Stimulated activated CD8-positive, alpha-beta memory T cell treated with anti-CD3 and anti-CD28 coated beads, Interleukin-4, amount 100 ng/mL, for 1 hour (primary cell): ENCODE results near the gene PLAAT2.
"Not testable (repeated sequence)": the region's sequence is repeated elsewhere in the genome, so short reads cannot be mapped to it uniquely, and the experiment has no call there.

Source experiments
- DNase-seq, 2 donors: peaks; one replicate each; pipeline ENCODE4 v3.0.0-alpha.2; 2020; ENCODE audit warnings: low read depth in 2 of 2, low spot score in 1 of 2

The PLAAT2 gene

DNA sequence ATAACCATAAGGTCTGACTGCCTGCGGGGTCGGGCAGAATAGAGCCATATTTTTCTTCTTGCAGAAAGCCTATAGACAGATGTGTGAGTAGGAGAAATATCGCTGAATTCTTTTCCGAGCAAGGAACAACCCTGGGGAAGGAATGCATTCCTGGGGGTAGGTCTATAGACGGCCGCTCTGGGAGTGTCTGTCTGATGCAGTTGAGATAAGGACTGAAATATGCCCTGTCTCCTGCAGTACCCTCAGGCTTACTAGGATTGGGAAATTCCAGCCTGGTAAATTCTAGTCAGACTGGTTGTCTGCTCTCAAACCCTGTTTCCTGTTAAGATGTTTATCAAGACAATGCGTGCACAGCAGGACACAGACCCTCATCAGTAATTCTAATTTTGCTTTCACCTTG lies 18.0 kb upstream of the PLAAT2 start:
- not testable (repeated sequence) for DNase-seq

DNA sequence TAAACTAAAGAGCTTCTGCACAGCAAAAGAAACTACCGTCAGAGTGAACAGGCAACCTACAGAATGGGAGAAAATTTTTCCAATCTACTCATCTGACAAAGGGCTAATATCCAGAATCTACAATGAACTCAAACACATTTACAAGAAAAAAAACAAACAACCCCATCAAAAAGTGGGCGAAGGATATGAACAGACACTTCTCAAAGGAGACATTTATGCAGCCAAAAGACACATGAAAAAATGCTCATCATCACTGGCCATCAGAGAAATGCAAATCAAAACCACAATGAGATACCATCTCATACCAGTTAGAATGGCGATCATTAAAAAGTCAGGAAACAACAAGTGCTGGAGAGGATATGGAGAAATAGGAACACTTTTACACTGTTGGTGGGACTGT lies 15.7 kb upstream of the PLAAT2 start:
- not testable (repeated sequence) for DNase-seq

DNA sequence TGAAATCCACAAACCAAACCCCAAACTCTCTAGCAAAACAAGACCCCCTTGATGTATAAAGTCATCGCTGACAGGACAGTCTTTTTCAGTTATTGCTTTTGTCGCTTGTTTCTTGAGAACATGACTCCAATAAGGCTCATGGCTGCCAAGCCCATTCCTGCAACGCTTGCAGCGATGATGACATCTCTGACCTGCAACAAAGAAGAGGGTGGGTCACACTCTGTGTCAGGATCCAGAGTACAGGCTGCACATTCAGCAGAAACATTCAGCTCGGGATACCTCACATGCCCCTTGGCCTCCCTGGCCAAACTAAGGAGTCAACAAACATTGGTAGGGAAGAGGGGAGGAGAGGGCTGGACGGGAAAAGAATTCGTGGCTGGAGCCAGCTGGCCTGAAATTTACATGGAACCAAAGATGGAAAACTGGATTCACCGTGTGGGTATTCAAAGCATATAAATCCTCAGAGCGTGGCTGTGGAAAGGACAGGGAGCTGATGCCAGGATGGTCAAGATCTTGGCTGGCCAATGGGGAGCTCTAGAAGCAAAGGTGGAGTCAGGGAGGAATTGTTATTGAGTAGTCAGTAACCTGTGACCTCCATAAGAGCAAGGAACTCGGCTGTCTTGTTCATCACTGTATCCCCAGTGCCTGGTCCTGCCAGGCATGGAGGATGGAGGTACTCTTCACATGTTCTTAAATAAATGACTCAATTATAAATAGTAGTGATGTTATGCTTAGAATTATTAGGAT lies 11.8 kb upstream of the PLAAT2 start:
- DNase-seq, result no peak

DNA sequence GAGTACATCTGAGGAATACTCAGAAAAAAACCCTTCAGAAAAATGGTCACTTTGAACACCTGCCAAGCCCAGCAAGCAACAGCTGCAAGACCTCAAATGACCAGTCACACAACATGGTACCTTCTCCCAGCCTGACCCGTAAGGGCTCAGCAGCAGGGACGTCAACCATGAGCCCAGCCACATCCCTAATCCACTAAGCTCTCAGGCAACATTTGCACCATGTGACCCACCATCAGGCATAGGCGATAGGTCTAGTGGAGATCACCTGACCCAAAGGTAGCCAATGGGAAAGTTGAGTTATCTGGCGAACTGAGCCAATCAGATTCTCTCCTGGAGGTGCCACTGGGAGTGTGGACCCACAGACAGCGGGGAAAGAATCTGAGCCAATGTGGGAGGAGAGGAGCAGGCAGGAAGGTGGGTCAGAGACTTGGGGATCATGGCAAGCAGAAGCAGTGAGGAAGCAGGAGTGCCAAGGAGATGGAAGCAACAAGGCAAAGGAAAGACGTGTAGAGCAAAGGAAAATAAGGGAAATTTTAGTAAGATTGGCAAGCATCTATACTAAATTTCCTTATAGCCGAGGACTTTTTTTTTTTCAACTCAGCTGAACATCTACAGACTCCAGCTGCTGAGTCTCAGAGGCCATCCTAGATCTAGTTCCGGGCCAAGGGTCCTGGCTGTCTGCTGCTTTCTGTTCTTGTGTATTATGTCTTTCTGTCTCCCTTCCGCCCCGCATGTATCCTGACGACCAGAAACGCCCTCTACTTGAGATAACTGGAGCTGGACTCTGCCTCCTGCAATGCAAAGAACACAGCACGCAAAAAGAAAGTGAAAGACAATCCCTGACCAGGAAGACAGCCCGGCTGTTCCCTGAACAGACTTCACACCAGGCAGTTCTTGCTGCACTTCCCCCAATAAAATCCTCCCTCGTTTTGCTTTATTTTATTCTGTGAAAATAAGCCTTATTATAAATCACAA lies 11.0 kb upstream of the PLAAT2 start:
- DNase-seq, result no peak

DNA sequence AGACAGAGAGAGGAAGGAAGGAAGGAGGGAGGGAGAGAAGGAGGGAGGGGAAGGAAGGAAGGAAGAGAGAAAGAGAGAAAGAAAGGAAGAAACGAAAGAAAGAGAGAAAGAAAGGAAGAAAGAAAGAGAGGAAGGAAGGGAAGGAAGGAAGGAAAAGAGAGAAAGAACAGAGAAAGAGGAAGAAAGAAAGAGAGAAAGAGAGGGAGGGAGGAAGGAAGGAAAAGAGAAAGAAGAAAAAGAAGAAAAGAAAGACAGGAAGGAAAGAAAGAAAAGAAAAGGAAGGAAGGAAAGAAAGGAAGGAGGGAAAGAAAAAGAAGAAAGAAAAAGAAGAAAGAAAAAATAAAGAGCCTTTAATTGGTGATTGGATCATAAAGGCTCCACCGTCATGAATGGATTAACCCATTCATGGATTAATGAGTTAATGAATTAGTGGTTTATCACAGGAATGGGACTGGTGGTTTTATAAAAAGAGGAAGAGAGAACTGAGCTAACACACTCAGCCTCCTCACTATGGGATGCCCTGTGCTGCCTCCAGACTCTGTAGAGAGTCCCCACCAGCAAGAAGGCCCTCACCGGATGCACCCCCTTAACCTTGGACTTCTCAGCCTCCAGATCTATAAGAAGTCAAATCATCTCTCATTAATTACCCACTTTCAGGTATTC lies 9.0 kb upstream of the PLAAT2 start:
- DNase-seq, result no peak

DNA sequence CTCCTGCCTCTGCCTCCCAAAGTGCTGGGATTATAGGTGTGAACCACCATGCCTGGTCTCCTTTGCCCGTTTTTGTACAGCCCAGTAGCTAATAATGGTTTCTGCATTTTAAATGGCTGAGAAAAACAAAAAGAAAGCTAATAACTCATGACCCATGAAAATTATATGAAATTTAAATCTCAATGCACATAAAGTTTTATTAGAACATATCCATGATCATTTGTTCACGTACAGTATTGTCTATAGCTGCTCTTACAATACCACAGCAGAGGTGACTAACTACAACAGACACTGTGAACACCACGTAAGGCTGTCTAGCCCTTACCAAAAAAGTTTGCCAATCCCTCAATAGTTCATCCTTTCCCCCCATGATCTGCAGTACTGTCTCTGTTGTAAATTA lies 6.4 kb upstream of the PLAAT2 start:
- DNase-seq, result no peak

DNA sequence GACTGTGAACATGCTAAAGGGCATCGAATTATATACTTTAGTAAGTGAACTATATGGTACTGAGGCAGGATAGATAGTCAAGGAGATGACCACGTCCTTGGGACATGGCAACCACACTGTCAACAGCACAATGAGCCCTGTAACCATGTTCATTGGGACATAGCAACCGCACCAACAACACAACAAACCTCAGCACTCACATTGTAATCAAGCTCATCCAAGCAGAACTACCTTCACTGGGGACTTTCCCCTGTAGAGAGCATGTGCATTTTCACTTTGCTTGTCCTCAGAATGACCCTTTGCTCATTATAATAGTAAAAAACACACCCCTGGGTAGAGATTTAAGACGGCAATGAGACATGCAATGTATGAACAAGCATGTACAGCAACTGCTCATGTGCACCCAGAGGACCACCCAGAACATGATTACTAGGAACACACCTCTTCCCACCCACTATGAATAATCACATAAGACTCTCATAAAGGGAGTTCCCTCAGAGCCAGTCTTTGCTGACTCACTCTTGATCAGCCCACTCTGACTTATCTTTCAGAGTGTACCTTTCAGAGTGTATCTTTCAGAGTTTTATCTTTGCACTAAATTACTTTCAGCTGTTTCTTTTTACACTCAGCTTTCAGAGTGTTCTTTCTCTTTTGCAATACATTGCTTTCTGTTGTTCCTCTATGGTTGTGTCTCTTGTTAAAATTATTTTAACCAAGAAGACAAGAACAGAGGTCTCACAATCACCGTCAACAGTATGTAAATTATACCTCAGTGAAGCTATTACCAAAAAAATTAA lies 4.1 kb upstream of the PLAAT2 start:
- peak in 1 of 2 donors; percentile 41 for DNase-seq

DNA sequence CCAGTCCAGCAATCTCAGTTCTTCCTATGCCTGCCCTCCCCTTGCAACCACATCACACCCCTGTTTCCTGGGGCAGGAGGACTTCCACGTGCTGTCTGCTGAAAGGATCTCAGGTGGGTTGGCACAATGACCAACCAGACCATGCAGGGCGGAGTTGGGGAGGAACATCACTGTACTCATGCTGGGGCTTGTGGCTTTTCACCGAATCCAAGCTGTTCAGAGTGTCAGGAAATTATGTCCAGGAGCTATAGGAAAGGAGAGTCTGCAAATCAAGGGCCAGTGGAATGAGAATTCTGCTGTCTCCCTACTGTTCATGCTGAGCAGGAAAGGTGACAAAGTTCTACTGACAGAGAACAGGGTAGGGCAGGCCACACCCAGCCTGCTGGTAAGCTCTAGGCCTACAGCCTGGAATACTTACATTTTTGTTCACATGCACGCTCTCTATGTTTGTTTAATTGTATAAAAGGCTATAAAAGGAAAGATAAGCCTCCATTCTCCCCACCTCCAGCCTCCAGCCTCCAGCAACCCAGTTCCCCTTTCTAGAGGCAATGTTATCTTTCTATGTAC lies 1.7 kb upstream of the PLAAT2 start:
- no peak for DNase-seq

DNA sequence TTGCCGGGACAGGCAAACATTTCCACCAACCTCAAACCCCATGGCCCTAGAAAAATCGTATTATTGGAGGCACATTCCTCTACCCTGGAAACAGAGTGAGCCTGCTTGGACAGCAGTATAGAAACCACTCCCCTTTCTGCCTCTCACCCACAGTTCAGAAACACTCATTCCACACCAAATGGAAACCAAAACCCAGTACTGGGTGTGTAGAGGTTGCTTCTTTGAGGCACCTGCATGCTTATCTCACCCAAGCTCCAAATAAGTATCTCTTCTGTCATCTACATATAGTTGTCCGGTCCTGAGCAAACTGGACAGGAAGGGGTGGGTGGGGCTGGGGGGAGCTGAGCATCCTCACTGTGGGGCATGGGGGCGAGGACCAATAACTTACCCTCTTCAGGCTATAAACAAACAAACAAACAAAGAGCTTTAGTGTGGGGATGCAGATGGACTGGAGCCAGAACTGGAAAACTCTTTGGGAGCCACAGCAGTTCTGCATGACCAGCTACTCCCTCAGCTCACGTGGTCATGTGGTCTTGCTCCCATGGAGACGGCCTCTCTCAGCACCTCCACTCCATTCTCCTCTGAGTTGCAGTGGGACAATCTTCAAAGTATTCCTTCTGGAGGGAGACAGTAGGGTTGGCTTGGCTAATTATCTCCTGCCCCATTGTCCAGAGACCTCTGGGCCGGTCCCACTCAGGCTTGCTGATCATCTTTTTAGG lies 1.0 kb upstream of the PLAAT2 start:
- no peak for DNase-seq

DNA sequence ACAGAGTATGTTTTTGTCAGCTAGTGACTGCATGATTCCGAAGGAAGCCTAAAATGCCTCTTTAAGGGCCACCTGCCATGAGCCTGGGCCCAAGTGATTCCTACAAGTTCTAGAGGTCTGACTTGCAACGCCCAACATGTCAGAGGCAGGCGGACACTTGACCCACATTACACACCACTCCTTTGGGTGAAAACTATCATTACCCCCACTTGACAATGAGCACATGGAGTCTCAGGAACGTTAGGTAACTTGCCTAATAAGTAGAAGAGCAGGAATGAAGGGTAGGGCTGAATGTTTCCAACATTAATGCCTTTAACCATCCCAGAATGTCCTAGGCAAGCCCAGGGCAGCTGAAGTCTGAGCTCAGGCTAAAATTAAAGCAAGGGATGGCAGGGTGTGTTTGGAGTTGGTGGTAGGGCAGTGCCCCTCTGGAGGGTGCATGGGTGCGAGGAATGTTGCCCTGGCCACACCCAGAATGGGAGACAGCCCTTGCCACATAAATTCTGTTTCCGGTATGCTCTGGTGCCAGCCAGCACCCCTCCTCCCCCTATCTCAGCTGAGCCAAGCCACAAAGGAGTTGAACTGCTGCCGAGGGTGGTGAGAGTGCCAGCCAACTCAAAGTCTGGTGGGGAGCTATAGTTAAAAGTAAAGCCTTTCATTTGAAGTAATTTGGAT lies 2.5 kb downstream of the PLAAT2 start:
- no peak for DNase-seq

DNA sequence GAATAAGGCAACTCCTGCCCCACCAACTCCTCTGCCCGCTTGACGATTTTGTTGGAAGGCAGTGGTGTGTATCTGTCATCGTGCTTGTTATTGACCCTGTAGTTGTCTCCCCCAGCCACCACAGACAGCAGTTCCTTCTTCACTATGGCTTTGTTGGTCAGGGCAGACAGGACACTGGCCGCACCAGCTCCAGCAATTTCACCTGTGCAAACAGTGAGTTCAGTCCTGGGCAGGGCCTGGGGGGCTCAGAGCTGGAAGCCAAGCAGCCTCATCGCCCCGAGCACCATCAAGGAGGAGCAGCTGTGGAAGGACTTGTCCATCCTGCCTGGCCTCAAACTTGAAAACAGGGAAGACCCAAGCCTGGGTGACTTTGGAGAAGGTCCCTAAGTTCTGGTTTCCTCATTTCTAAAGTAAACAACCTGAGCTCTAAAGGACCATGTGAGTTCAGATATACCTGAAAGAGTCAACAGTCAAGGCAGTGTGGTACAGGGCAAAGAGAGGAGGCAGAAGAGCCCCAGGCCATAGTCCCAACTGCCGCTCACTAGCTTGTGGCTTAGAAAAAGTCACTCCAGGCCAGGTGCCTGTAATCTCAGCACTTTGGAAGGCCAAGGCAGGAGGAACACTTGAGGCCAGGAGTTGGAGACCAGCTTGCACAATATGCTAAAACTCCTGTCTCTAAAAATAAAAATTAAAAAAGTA lies 4.6 kb downstream of the PLAAT2 start:
- no peak for DNase-seq

DNA sequence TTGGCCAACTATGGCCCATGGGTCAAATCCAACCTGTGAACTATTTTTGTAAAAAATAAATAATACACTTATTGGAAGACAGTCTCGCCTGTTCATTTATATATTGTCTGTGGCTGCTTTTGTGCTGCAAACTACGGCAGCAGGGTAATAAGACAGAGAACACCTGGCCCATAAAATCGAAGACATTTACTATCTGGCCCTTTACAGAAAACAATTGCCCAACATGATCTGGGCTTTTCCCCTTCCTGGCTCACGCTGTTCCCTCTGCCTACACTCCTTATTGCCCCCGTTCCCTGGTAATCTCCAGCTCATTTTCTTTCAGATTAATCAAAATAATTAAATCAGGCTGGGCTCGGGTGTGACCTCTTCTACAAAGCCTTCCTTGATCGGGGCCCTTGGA lies 5.6 kb downstream of the PLAAT2 start:
- no peak for DNase-seq

DNA sequence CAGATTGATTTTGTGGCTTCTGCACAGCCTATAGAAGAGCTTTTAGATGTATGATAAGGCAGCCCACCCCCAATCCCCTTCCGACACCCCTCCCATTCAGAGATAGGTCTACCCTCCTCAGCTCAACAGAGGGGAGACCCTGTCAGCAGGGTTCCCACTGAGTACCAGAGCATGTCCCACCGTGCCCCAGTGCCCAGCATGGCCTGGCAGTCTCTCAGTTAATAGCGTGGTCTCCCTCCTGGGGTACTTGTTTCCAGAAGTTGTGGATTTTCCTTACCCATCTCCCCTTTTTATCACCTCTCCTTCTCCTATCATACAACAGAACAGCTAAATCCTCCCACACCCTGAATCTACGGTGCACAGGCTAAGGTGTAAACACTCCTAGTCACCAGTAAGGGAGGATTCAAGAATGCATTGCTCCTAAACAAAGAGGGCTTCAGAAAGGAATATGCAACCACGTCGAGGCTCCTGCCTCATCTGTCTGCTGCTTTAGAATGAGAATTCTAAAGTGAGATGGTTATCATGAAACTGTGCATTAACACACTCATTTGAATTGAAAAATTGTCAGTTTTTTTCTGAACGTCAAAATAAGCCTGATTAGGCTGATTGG lies 6.7 kb downstream of the PLAAT2 start:
- DNase-seq, result no peak

DNA sequence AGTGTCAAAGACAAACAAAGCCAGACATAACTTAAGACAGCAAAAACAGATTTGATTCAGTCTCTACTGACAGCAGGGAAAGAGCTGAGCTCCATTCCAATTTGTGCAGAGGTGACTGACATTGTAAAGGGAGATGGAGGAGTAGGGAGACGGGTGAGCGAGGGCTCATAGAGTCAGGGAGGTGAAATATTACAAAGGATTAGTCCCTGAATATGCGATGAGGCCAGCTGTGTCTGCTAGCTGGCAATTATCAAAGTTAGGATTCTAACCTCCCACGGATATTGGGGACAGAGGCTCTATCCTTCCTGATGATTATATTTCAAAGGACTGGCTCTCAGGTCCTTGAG lies 8.3 kb downstream of the PLAAT2 start:
- no peak for DNase-seq

DNA sequence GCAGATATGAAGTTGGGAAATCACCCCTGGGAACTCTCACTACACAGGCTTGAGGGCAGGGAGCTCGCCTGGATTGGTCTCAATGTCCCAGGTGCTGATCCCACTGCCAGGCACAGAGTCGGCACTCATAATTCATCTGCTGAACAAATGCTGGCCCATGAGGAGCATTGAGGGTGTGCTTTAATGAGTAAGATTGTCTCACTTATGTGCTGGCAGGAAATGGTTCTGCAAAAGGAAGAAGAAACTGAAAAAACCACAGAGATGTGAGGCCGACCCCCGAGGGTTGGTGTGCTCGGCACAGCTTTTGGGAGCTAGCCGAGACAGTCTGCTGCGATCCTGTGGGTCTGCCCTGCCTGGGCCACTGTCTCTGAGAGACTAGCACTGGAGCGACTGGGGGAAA lies 9.4 kb downstream of the PLAAT2 start:
- DNase-seq, result no peak

DNA sequence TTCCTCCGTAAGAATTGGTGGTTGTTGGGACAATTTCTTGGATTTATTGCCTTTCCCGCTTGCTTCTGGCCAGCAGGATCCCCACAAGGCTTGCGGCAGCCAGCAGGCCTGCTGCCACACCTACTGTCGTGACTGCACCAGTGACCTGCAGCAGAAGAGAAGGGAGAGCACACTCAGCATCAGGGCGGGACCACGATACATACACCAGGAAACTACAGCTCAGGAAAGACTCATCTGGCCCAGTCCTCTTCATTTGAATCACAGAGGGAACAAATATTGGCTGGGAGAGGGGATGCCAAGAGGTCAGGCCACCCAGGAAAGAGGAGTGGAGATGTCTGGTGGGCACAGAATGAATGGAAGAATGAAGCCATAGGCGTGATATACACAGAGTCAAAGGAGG lies 10.3 kb downstream of the PLAAT2 start:
- DNase-seq, result no peak

DNA sequence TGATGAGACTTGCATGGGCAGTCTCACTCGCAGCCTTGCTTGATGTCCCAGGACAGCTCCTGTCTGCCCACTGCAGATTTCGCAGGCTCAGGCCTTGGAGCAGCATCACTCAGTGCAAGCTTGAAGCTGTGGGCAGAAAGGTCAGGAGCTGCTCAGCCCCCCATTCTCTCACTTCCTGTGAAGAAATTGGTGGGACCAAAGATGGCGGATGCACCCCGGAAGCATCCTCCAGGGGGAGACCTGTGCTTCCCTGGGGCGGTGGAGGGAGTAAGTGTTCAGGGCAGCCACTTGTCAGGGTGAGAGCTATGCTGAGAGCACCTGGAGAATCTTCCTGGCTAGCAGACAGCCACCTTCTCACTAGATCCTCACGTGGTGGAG lies 11.3 kb downstream of the PLAAT2 start:
- DNase-seq, result no peak

DNA sequence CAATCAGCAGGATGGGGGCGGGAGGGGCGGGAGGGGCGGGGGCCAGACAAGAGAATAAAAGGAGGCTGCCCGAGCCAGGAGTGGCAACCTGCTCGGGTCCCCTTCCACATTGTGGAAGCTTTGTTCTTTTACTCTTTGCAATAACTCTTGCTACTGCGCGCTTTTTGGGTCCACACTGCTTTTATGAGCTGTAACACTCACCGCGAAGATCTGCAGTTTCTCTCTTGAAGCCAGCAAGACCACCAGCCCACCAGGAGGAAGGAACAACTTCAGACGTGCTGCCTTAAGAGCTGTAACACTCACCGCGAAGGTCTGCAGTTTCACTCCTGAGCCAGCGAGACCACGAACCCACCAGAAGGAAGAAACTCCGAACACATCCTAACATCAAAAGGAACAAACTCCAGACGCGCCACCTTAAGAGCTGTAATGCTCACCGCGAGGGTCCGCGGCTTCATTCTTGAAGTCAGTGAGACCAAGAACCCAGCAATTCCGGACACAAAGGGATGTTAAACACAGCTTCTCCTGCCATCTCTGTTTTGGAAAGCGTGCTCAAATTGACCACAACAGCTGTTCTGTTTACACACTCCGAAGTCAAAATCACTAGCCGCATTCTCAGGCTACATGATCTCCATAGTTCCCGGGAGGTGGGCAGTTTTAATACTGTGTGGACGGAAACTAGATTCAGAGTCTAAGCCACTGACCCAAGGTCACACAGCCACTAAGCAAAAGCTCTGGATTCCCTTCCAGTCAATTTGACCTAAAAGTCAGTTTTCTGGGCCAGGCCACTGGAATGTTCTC lies 11.9 kb downstream of the PLAAT2 start:
- DNase-seq, result no peak
